Spinal cord (tissue), 10 donors: ENCODE results near the gene VDAC1. TPM values are rescaled to one million over a fixed set of nuclear protein-coding genes. Genes with fewer than 3 reads are reported as not detected.

ENCODE experiments used
- DNase-seq, 6 donors: peaks; one replicate each; pipeline versions ENCODE4 v3.0.0 to v3.0.0-alpha.2; 2013 to 2015; ENCODE audit warnings: low spot score in 6 of 6, low read depth in 4 of 6
- H3K27ac ChIP-seq: one replicate; pipeline ENCODE4 v1.5.1; 2013; ENCODE audit warnings: low read depth, low read length, control low read depth
- H3K27me3 ChIP-seq: one replicate; pipeline ENCODE4 v1.6.1; 2013; ENCODE audit warnings: low read length; ENCODE audit not compliant: control insufficient read depth, insufficient read depth
- H3K36me3 ChIP-seq: one replicate; pipeline ENCODE4 v1.6.1; 2013; ENCODE audit warnings: low read length; ENCODE audit not compliant: control insufficient read depth, insufficient read depth
- H3K4me1 ChIP-seq: one replicate; pipeline ENCODE4 v1.6.1; 2013; ENCODE audit warnings: low read length; ENCODE audit not compliant: control insufficient read depth, insufficient read depth
- H3K4me3 ChIP-seq: one replicate; pipeline ENCODE4 v1.5.1; 2013; ENCODE audit warnings: low read depth, low read length, control low read depth
- H3K9me3 ChIP-seq: one replicate; pipeline ENCODE4 v1.6.1; 2013; ENCODE audit warnings: low read length; ENCODE audit not compliant: control insufficient read depth, insufficient read depth
- whole genome bisulfite sequencing: methylation state at CpG from one replicate; pipeline ENCODE4 v1.1.5; 2013; ENCODE audit warnings: missing lambda C conversion rate; ENCODE audit not compliant: insufficient coverage; 5-methylcytosine and 5-hydroxymethylcytosine counted together
- polyA plus RNA-seq, 2 donors: library from polyadenylated mRNA; unstranded; fragments of 120-200 nt; gene quantifications; one replicate each; pipeline ENCODE4 v1.2.1, GENCODE V29; 2013; ENCODE audit not compliant: insufficient read length in 2 of 2
- total RNA-seq, 2 donors: library from RNA; depleted of rRNA in 1 of 2; stranded (reverse); fragments of 120-200 nt in 1 of 2; fragments of >200 nt in 1 of 2; gene quantifications; one replicate each; pipeline versions ENCODE4 v1.2.3 to v1.2.4, GENCODE V29; 2013 to 2014
- donor health status: healthy.

Gene VDAC1
- total and polyA plus RNA-seq, 4 donors, result 180 to 230 (median 218) TPM

DNA sequence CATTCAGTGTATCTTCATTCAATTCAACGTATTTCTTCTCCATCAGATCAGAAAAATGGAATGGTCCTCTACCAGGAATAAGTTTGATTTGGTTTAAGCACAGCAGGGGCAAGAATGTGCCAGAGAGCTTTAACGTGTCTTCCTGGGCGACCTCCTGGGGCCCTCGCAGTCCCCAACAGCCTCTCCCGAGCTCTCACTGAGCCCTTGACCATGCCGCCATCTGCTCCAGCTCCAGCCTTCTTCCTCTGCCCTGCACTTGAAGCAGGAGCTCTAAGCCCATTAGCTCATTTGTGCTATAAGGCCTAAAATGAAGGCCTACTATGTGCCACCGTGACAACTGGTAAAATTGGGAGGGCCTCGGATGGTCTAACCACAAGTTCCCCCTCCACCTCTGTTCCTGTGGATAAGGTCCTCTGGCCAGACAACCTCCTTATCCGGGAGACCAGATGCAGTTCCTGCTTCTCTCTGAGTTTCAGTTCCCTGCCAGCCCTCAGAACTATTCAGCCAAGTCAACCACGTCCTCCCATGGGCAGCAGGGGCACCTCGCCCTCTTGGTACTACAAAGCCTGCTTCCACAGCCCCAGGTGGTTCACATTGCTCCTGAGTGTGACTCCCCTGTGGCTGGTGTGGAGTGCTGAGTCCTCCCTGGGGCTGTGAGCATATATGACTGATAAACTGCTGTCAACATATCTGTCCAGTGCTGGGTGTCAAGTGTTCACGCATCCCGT lies 72.2 kb downstream of the VDAC1 start:
- H3K27me3 ChIP-seq, result no peaks in the 10 kb centered on the region
- DNase-seq, result no peak
- H3K27ac ChIP-seq, result no peak overlapping the region
- no peak overlapping the region for H3K4me3 ChIP-seq
- peaks cover 23% of the 10 kb centered on the region for H3K4me1 ChIP-seq
- WGBS, result 91% methylated on average over 9 of the region's 13 CpGs
- no peaks in the 10 kb centered on the region for H3K36me3 ChIP-seq
- no peaks in the 10 kb centered on the region for H3K9me3 ChIP-seq

DNA sequence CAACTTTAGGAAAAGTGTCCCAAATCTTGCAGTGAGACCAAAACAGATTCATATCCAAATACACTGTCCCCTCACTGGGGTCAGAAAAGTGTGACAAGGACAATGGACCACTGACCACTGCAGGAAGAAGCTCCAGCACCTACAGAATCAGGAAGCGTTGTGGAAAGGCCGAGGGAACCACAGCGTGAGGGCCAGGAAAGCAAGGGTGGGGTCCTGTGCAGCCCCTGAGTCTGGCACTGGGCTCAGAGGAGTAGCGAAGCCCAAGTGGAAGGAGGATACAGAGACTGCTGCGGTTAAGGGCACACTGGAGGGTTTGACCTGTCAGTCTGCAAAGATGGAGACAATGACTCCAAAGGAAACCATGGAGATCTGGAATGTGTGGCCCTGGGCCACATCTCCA lies 73.2 kb downstream of the VDAC1 start:
- H3K4me1 ChIP-seq, result peaks cover 31% of the 10 kb centered on the region
- no peaks in the 10 kb centered on the region for H3K27me3 ChIP-seq
- 93% methylated on average over 5 of the region's 5 CpGs for WGBS
- H3K9me3 ChIP-seq, result no peaks in the 10 kb centered on the region
- no peaks in the 10 kb centered on the region for H3K36me3 ChIP-seq
- no peak overlapping the region for H3K27ac ChIP-seq
- no peak overlapping the region for H3K4me3 ChIP-seq
- DNase-seq, result no peak

DNA sequence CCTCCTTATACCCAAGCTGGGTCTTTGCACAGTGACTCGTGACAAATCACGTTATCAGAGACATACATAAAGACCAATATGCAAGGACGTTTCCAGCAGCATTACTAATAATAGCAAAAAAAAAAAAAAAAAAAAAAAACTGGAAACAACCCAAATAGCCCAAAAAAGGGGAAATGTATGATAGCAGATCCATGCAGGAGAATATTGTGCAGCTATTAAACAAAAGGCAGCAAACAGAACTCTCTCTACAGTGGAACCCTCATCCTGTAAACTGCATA lies 74.0 kb downstream of the VDAC1 start:
- H3K4me3 ChIP-seq, result no peak overlapping the region
- H3K27me3 ChIP-seq, result no peaks in the 10 kb centered on the region
- H3K27ac ChIP-seq, result no peak overlapping the region
- DNase-seq, result no peak
- no peaks in the 10 kb centered on the region for H3K36me3 ChIP-seq
- WGBS, result no CpG with 5 or more reads among the region's 3 CpGs
- H3K9me3 ChIP-seq, result no peaks in the 10 kb centered on the region
- peaks cover 34% of the 10 kb centered on the region for H3K4me1 ChIP-seq

DNA sequence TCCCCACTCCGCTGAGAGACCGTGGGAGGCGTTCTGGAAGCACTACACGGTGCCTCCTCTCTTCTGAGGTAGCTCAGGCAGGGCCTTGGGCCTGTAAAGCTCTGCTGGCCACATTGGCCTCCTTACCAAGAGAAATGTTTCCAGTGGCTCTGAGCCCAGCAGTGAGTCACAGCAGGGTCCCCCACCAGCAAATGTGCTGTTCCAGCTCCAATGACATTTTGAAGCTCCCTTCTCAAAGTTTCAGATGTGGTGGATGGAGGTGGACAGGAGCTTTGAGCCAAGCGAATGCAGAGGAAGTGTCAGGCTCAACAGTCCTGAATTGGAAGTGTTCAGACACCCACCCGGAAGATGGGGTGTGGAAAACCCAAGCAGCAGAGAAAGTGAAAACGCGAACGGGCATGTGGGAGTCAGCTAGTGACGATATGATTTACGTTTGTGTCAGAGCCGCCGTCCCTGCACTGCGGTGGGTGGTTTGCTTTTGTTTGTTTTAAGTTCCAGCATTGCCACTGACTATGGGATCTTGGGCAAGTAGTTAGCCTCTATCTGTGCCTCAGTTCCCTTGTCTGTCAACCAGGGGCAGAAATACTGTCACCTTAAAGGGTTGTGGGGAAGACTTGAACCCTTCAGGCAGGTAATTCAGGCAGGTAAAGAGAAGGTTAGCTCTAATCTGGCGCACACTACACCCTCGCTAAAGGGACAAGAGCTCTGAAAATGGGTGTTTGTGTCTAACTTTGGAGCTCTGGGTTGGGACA lies 74.5 kb downstream of the VDAC1 start:
- Histone ChIP-seq H3K9me3 (no peaks in the 10 kb centered on the region), H3K27ac (no peak overlapping the region), H3K4me3 (no peak overlapping the region), H3K27me3 (no peaks in the 10 kb centered on the region), H3K4me1 (peaks cover 30% of the 10 kb centered on the region), H3K36me3 (no peaks in the 10 kb centered on the region)
- 64% methylated on average over 13 of the region's 16 CpGs for WGBS
- peak in 1 of 6 donors; percentile 24 for DNase-seq

DNA sequence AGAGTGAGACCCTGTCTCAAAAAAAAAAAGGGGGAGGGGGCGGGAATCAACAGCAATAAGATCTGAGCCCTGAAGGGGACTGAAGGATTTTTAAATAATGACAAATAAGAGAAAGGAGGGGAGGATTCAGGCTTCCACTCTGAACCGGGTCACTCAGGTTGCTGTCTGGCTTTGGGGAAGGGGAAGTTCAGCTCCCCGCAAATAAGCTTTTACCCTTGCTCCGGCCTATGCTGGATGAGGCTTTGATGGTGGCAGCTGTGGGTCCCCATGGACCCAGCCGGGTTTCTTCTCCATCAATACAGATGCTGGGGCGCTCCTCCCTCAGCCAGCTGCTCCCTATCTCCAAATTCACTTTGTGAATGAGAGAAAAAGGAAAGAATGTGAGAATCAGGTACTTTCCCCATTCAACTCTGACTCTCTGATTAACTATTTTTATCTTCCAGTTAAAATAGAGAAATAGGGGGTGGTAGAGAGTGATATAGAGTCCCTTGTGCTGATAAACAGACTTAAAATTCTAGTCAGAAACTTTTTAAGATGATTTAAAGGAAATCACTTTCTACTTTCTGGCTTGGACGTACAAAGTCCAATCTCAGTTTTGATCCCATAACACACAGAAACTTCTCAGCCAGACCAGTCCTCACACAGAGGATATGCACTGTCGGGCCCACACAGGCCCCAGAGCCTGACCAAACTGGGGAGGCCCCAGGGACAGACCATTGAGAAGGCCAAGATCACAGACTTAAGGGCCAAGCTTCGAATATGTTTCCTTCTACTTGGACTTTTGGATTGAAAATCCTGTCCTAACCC lies 76.0 kb downstream of the VDAC1 start:
- no peak overlapping the region for H3K27ac ChIP-seq
- no peak for DNase-seq
- WGBS, result 74% methylated on average over 5 of the region's 9 CpGs

DNA sequence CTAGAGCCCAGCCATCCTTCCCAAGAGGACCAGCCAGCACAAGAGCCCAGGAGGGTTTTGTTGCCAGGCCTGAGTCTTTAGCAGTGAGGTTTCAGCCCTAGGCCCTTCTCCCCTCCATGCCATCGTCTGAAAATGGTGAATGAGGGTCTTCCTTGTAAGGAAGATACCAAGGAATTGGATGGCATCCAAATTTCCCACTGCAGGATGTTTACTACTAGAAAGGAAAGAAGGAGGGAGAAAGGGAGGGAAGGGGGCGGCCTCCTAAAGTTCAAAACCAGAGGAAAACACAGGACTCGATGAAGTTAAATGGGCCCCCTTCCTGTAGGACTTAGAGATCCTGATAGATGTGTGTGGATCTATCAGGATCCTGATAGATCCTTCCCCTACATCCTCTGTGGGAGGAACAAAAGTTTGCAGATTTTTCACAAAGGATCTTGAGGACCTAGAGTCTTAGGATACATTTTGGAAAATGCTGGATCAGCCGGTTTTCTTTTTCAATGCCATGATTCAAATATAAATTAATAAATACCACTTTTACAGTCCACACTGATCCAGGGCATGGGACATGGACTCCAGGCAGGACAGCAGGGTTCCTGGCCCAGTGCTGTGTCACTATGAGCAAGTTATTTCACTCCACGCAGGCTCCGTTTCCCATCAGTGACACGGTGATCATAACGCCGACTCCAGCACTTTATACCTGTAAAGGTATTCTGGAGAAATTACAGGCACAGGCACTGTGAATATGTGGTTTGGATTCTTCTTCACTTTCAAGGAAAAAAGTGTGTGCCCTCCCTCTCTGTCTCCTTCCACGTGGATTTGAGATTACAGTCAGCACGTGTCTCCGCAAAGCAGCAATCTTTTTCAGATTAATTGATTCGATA lies 77.2 kb downstream of the VDAC1 start:
- Histone ChIP-seq H3K9me3 (no peaks in the 10 kb centered on the region), H3K36me3 (no peaks in the 10 kb centered on the region), H3K4me1 (peaks cover 25% of the 10 kb centered on the region), H3K4me3 (no peak overlapping the region), H3K27me3 (no peaks in the 10 kb centered on the region), H3K27ac (no peak overlapping the region)
- peak in 1 of 6 donors; percentile 76 for DNase-seq
- 90% methylated on average over 5 of the region's 13 CpGs for WGBS

More for the DNA sequence above, 76.0 kb downstream of the VDAC1 start:
- H3K9me3 ChIP-seq, result no peaks in the 10 kb centered on the region
- H3K36me3 ChIP-seq, result no peaks in the 10 kb centered on the region
- H3K4me3 ChIP-seq, result no peak overlapping the region
- H3K4me1 ChIP-seq, result peaks cover 35% of the 10 kb centered on the region
- no peaks in the 10 kb centered on the region for H3K27me3 ChIP-seq

DNA sequence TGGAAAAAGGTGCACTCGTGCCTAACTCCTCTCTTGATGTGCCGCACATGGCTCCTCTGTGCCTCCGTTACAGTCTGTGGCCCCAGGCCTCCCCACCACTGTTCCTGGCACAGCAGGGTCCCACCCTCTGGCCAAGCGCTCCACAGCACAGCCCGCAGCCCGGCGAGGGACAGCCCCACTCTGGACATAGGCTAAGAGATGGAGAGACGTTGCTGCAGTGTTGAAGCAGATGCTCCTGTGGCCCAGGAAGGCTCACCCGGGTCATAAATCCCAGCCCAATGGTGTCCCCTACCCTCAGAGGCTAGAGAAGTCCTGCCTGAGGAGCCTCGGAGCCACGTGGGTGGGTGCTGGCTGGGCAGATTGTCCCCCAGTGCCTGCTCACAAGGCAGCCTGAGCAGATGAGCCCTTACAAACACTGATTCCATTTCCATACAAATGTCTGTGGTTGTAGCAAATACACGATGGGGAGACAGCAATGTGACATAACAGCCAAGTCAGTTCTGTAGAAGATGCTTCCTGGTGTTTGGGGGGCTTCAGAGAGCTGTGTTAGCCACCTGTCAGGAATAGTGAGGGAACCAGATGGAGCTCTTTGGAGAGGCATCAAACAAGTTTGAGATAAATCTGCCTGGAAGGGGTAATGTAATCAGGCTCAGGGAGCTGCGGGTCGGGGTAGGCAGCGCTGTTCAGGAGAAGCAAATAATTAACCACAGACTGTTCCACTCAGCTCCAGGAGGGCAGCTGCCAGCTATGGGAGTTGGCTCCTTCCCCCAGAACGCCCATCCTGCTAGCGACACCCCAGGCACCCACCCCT lies 78.1 kb downstream of the VDAC1 start:
- H3K9me3 ChIP-seq, result no peaks in the 10 kb centered on the region
- no peak overlapping the region for H3K4me3 ChIP-seq
- H3K4me1 ChIP-seq, result peaks cover 25% of the 10 kb centered on the region
- DNase-seq, result peak in 3 of 6 donors; percentile 38 to 93 (median 92)
- 58% methylated on average over 12 of the region's 17 CpGs for WGBS
- H3K27me3 ChIP-seq, result no peaks in the 10 kb centered on the region
- no peak overlapping the region for H3K27ac ChIP-seq
- no peaks in the 10 kb centered on the region for H3K36me3 ChIP-seq

DNA sequence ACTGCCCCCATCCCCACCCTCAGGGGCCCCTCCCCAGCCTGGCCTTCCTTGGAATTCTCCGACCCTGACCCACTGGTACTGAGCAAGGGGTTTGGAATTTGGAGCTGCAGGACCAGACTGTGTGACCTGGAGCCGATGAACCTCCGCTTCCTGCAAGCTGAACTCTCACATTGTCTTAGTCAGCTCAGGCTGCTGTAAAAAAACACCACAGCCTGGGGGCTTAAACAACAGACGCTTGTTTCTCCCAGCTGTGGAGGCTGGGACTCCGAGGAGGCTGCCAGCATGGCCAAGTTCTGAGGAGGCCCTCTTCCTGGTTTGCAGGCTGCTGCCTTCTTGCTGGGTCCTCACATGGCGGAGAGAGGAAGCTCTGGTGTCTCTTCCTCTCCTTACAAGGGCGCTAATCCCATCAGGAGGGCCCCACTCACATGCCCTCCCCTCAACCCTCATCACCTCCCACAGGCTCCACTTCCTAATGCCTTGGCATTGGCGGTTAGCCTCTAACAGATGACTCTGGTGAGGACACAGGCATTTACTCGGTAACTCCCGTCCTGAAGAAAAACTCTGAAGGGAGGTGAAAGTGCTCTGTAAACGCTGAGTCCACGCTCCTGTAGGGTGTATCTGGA lies 78.8 kb downstream of the VDAC1 start:
- no peaks in the 10 kb centered on the region for H3K36me3 ChIP-seq
- DNase-seq, result no peak
- peaks cover 25% of the 10 kb centered on the region for H3K4me1 ChIP-seq
- no peak overlapping the region for H3K4me3 ChIP-seq
- 96% methylated on average over 10 of the region's 12 CpGs for WGBS
- no peaks in the 10 kb centered on the region for H3K27me3 ChIP-seq
- H3K27ac ChIP-seq, result no peak overlapping the region
- H3K9me3 ChIP-seq, result no peaks in the 10 kb centered on the region
